OCI-LY3 (cell line): ENCODE data around the gene LMBRD1.
"Not testable (repeated sequence)": the region's sequence is repeated elsewhere in the genome, so short reads cannot be mapped to it uniquely, and the experiment has no call there.

Experiments
- H2AFZ ChIP-seq: fragments of 200-600, 300-600 bp; shearing (Covaris generic); 2 replicates; pipeline ENCODE4 v1.6.0; 2014; ENCODE audit warnings: antibody characterized with exemption, low read depth, low read length
- H3K27ac ChIP-seq: fragments of 200-600, 300-600 bp; sonication (generic); 2 replicates; pipeline ENCODE4 v1.5.1; 2014; ENCODE audit warnings: mild to moderate bottlenecking, low read length, moderate library complexity, mixed read lengths
- H3K27me3 ChIP-seq: fragments of 200-600, 300-600 bp; sonication (generic); 2 replicates; pipeline ENCODE4 v1.6.1; 2014; ENCODE audit warnings: low read depth, low read length, mixed read lengths
- H3K36me3 ChIP-seq: fragments of 200-600, 300-600 bp; sonication (generic); replicated peaks from 2 replicates; pipeline ENCODE3; 2014; ENCODE audit warnings: low read depth, low read length, mixed read lengths
- H3K4me1 ChIP-seq: fragments of 300-600, 200-600 bp; sonication (generic); 2 replicates; pipeline ENCODE4 v1.6.1; 2014; ENCODE audit warnings: low read length, mixed read lengths
- H3K4me2 ChIP-seq: fragments of 200-600, 300-600 bp; sonication (generic); 2 replicates; pipeline ENCODE4 v1.6.1; 2014; ENCODE audit warnings: low read length, mixed read lengths
- H3K4me3 ChIP-seq: fragments of 300-600, 200-600 bp; sonication (generic); 2 replicates; pipeline ENCODE4 v1.5.1; 2014; ENCODE audit warnings: antibody characterized with exemption, mild to moderate bottlenecking, low read length, moderate library complexity
- H3K79me2 ChIP-seq: fragments of 300-600, 200-600 bp; shearing (Covaris generic); 2 replicates; pipeline ENCODE4 v1.6.1; 2014; ENCODE audit warnings: mild to moderate bottlenecking, low read length, mixed read lengths
- H3K9ac ChIP-seq: fragments of 300-600, 200-600 bp; shearing (Covaris generic); 2 replicates; pipeline ENCODE4 v1.6.0; 2014; ENCODE audit warnings: mild to moderate bottlenecking, low read length, moderate library complexity
- H3K9me3 ChIP-seq: fragments of 200-600, 300-600 bp; shearing (Covaris generic); 2 replicates; pipeline ENCODE4 v1.6.1; 2014; ENCODE audit warnings: low read length, mixed read lengths; ENCODE audit not compliant: insufficient read depth
- H4K20me1 ChIP-seq: fragments of 200-600, 300-600 bp; sonication (generic); 2 replicates; pipeline ENCODE4 v1.6.1; 2016; ENCODE audit warnings: low read length, mixed read lengths; ENCODE audit not compliant: insufficient read depth
- CTCF ChIP-seq: fragments of 200-600, 300-600 bp; sonication (generic); IDR thresholded peaks from 2 replicates; pipeline ENCODE4 v1.5.1; 2014; ENCODE audit warnings: antibody characterized with exemption, low read length, low read depth
- EZH2phosphoT487 ChIP-seq: fragments of 200-600 bp; shearing (Covaris generic); IDR thresholded peaks from 2 replicates; pipeline ENCODE4 v1.6.1; 2018; ENCODE audit warnings: antibody characterized with exemption, mixed run types, low read depth

LMBRD1 gene

DNA sequence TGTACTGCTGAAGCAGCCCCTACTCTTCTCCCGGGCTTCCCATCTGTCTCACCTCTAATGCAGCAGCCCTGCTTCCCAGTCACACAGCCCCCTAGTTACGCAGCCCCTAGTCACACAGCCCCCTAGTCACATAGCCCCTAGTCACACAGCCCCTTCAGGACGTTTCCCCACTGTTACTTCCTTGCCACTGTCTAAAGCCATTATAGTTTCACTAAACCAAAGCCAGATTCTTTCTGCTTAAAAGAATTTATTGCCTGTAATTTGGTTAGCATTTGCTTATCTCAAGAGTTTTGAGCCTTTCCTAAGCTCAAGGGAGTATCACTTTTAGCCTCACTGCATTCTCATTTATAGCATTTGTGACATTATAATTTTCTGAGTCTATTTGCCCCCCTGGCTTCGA lies 127.9 kb downstream of the LMBRD1 start:
- Histone ChIP-seq H3K9me3 (no peaks in the 10 kb centered on the region), H3K9ac (no peak overlapping the region), H2AFZ (no peak overlapping the region), H3K27ac (no peak overlapping the region), H3K79me2 (no peaks in the 10 kb centered on the region), H3K4me3 (no peak overlapping the region), H3K36me3 (peaks cover 25% of the 10 kb centered on the region), H3K4me2 (no peak overlapping the region), H3K27me3 (no peaks in the 10 kb centered on the region), H4K20me1 (no peaks in the 10 kb centered on the region), H3K4me1 (no peaks in the 10 kb centered on the region)
- TF ChIP-seq EZH2phosphoT487 = no peak
- no peak for TF ChIP-seq CTCF

GRCh38 chr6:69666779-69667178 lies 130.0 kb downstream of the LMBRD1 start:
- peaks cover 11% of the 10 kb centered on the region for H3K36me3 ChIP-seq
- not testable (repeated sequence) for H3K4me1 ChIP-seq, H3K79me2 ChIP-seq, H3K27ac ChIP-seq, H2AFZ ChIP-seq, H3K4me3 ChIP-seq, H3K9ac ChIP-seq, H4K20me1 ChIP-seq, H3K27me3 ChIP-seq, H3K4me2 ChIP-seq, H3K9me3 ChIP-seq

GRCh38 chr6:69665437-69665836 lies 131.4 kb downstream of the LMBRD1 start:
- no peaks in the 10 kb centered on the region for H3K79me2 ChIP-seq
- H3K9ac ChIP-seq = no peak overlapping the region
- no peak overlapping the region for H3K27ac ChIP-seq
- H3K27me3 ChIP-seq = no peaks in the 10 kb centered on the region
- H3K9me3 ChIP-seq = no peaks in the 10 kb centered on the region
- H3K4me3 ChIP-seq = no peak overlapping the region
- no peaks in the 10 kb centered on the region for H3K4me1 ChIP-seq
- H4K20me1 ChIP-seq = no peaks in the 10 kb centered on the region
- H2AFZ ChIP-seq = no peak overlapping the region
- peaks cover 3% of the 10 kb centered on the region for H3K36me3 ChIP-seq
- H3K4me2 ChIP-seq = no peak overlapping the region
- TF ChIP-seq EZH2phosphoT487 = no peak
- no peak for TF ChIP-seq CTCF

DNA sequence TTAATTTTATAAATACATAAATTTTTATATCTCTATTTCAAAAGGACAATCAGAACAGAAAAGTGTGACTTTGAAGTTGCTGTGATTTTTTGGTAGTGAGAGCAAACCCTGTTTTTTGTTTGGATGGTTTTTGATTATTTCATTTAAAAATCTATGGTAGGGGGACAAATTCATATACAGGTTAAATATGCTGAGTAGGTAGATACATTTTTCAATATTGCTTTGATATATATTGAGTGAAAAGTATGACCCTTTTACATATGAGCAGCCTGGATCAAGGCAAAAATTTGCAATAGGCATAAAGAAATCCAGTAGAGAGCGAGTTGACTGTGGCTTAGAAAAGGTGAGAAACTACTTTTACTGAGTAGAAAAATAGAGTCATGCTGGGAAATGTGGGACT lies 132.3 kb downstream of the LMBRD1 start:
- Histone ChIP-seq H3K9ac (no peak overlapping the region), H2AFZ (no peak overlapping the region), H3K4me3 (no peak overlapping the region), H3K9me3 (no peaks in the 10 kb centered on the region), H4K20me1 (no peaks in the 10 kb centered on the region), H3K79me2 (no peaks in the 10 kb centered on the region), H3K27ac (no peak overlapping the region), H3K27me3 (no peaks in the 10 kb centered on the region), H3K36me3 (no peaks in the 10 kb centered on the region), H3K4me2 (no peak overlapping the region), H3K4me1 (no peaks in the 10 kb centered on the region)
- TF ChIP-seq EZH2phosphoT487 (no peak), CTCF (no peak)

GRCh38 chr6:69663215-69663614 lies 133.6 kb downstream of the LMBRD1 start:
- Histone ChIP-seq H3K36me3 (no peaks in the 10 kb centered on the region), H3K27me3 (no peaks in the 10 kb centered on the region), H3K79me2 (no peaks in the 10 kb centered on the region), H3K9me3 (no peaks in the 10 kb centered on the region), H4K20me1 (no peaks in the 10 kb centered on the region), H3K27ac (no peak overlapping the region), H2AFZ (no peak overlapping the region), H3K4me2 (no peak overlapping the region), H3K4me1 (no peaks in the 10 kb centered on the region), H3K4me3 (no peak overlapping the region), H3K9ac (no peak overlapping the region)
- TF ChIP-seq CTCF (no peak), EZH2phosphoT487 (no peak)
